ENCODE results near the gene ARFGEF3.

DNA sequence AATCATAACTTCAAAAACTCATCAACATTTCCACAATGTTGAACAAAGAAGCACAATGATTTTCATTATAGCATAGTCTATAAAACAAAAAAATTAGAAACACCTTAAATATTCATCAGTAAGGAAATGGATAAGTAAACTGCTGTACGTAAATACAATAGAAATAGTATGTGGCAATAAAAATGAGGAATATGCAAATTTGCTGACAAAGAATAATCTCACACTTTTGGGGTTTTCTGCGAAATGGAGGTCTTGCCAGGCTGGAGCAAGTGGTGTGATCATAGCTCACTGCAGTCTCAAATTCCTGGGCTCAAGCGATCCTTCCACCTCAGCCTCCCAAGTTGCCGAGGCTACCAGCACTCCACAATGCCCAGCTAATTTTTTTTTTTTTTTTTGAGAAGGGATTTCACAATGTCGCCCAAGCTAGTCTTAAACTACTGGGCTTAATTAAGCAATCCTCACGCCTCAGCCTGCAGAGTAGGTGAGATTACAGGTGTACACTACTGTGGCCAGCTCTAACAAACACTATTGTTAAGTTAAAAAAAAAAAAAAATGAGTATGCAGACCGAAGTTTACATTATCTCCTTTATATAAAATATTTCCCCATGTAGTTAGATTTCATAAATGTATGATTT, 157.1 kb downstream of the ARFGEF3 start:
- TF ChIP-seq, protein P1, sequence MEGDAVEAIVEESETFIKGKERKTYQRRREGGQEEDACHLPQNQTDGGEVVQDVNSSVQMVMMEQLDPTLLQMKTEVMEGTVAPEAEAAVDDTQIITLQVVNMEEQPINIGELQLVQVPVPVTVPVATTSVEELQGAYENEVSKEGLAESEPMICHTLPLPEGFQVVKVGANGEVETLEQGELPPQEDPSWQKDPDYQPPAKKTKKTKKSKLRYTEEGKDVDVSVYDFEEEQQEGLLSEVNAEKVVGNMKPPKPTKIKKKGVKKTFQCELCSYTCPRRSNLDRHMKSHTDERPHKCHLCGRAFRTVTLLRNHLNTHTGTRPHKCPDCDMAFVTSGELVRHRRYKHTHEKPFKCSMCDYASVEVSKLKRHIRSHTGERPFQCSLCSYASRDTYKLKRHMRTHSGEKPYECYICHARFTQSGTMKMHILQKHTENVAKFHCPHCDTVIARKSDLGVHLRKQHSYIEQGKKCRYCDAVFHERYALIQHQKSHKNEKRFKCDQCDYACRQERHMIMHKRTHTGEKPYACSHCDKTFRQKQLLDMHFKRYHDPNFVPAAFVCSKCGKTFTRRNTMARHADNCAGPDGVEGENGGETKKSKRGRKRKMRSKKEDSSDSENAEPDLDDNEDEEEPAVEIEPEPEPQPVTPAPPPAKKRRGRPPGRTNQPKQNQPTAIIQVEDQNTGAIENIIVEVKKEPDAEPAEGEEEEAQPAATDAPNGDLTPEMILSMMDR (conservative IDR thresholded peaks at IDR 0.05; ENCODE audit: low read depth, low read length) = no peak
- TF ChIP-seq EZH2 (IDR thresholded peaks at IDR 0.05; ENCODE audit: borderline replicate concordance, low read depth, low read length, poor library complexity, severe bottlenecking) = no peak

Measured in A673 (cell line).